K562 (cell line): ENCODE results near the gene NTRK1. TPM values are rescaled to one million over a fixed set of nuclear protein-coding genes. Genes with fewer than 3 reads are reported as not detected.
A peak's percentile ranks its signal among the peaks of the same experiment; 100 is the strongest.

Experiments
- ARHGAP35 ChIP-seq: fragments of 450-650 bp; IDR thresholded peaks from 2 replicates; pipeline ENCODE4 v1.6.1; 2018; ENCODE audit not compliant: partially characterized antibody
- CEBPZ ChIP-seq: fragments of 150-350 bp; IDR thresholded peaks from 2 replicates; pipeline ENCODE4 v1.6.1; 2014; ENCODE audit warnings: low read depth, mild to moderate bottlenecking, low read length, borderline replicate concordance
- CHD1 ChIP-seq: fragments of 200-600 bp; sonication (generic); IDR thresholded peaks from one replicate; pipeline ENCODE4 v1.6.1; 2012; ENCODE audit warnings: mild to moderate bottlenecking, moderate library complexity, low read length, inconsistent platforms
- COPS2 ChIP-seq: fragments of 450-650 bp; conservative IDR thresholded peaks from 2 replicates; pipeline ENCODE4 v1.6.1; 2016; ENCODE audit warnings: mild to moderate bottlenecking, moderate library complexity
- HNRNPH1 ChIP-seq: fragments of 200-400 bp; formaldehyde crosslinking; optimal IDR thresholded peaks from 2 replicates; pipeline ENCODE3; 2017; ENCODE audit warnings: low read depth, mild to moderate bottlenecking, low read length, moderate library complexity
- KDM5B ChIP-seq: fragments of 200-600 bp; sonication (generic); IDR thresholded peaks from 2 replicates; pipeline ENCODE4 v1.6.1; 2012; ENCODE audit warnings: low read depth, mild to moderate bottlenecking, moderate library complexity, low read length, control low read depth, inconsistent platforms; ENCODE audit not compliant: insufficient replicate concordance
- MAFF ChIP-seq: IDR thresholded peaks from 2 replicates; pipeline ENCODE4 v1.6.1; 2012; ENCODE audit warnings: low read length, improper control_type of control experiment
- POLR2G ChIP-seq: fragments of 200-400 bp; formaldehyde crosslinking; IDR thresholded peaks from 2 replicates; pipeline ENCODE4 v1.6.1; 2017; ENCODE audit warnings: low read depth, mild to moderate bottlenecking, antibody characterized with exemption, low read length, moderate library complexity
- PTTG1 ChIP-seq: fragments of 450-650 bp; IDR thresholded peaks from 2 replicates; pipeline ENCODE4 v1.6.1; 2016; ENCODE audit warnings: low read depth, mild to moderate bottlenecking, missing genetic modification characterization, missing compliant biosample characterization
- RCOR1 ChIP-seq, 2 experiments: IDR thresholded peaks; 2 replicates each; pipeline ENCODE4 v1.6.1; 2012; ENCODE audit warnings: low read depth in 2 of 2, low read length in 2 of 2, borderline replicate concordance in 1 of 2, improper control_type of control experiment in 1 of 2
- RNF219 ChIP-seq: fragments of 250-450 bp; sonication (Bioruptor Pico); IDR thresholded peaks from 2 replicates; pipeline ENCODE4 v1.5.0; 2022; ENCODE audit warnings: mild to moderate bottlenecking
- SRSF9 ChIP-seq: fragments of 200-400 bp; formaldehyde crosslinking; IDR thresholded peaks from 2 replicates; pipeline ENCODE4 v1.6.1; 2017; ENCODE audit warnings: low read depth, low read length, borderline replicate concordance
- YY1 ChIP-seq, 3 experiments: IDR thresholded peaks; 2 replicates each; pipeline ENCODE4 v1.6.1; 2011; ENCODE audit warnings: low read length in 2 of 3, mild to moderate bottlenecking in 2 of 3, moderate library complexity in 2 of 3, borderline replicate concordance in 1 of 3, control low read depth in 1 of 3, low read depth in 1 of 3; ENCODE audit not compliant: insufficient read depth in 3 of 3, insufficient replicate concordance in 2 of 3, control insufficient read depth in 1 of 3, insufficient read length in 1 of 3; ENCODE audit errors: extremely low read depth in 1 of 3
- ZNF354B ChIP-seq: fragments of 250-450 bp; sonication (Bioruptor Pico); IDR thresholded peaks from 2 replicates; pipeline ENCODE4 v1.4.0; 2020
- polyA plus RNA-seq, 8 experiments: library from polyadenylated mRNA; depleted of rRNA in 4 of 8; stranded (reverse) in 5 of 8; unstranded in 3 of 8; fragments of >200 nt; fragmentation: Nextera tagmentation in 2 of 8; fragmentation: Illumina TruSeq in 1 of 8; extraction: Ambion mirVana in 2 of 8; extraction: Trizol in 1 of 8; gene quantifications; 2 replicates each; pipeline versions ENCODE4 v1.2.1 to v1.2.3, GENCODE V29; 2011 to 2014; ENCODE audit warnings: inconsistent platforms in 1 of 8, missing spikeins in 1 of 8
- total RNA-seq, 7 experiments: library from RNA; depleted of rRNA in 6 of 7; stranded (reverse); fragments of >200 nt in 6 of 7; fragmentation: Illumina TruSeq in 2 of 7; extraction: Trizol in 2 of 7; gene quantifications; 2 replicates each; pipeline versions ENCODE4 v1.2.1 to v1.2.3, GENCODE V29; 2011 to 2021; ENCODE audit warnings: low replicate concordance in 1 of 7
- TF ChIP-seq, protein P1 (sequence below): fragments of 250-450 bp; sonication (Bioruptor Pico); IDR thresholded peaks from 2 replicates; pipeline ENCODE4 v1.8.0; 2022; ENCODE audit warnings: inconsistent platforms
- TF ChIP-seq, protein P2 (sequence below), 2 experiments: fragments of 450-650 bp in 1 of 2; sonication (generic) in 1 of 2; formaldehyde crosslinking in 1 of 2; IDR thresholded peaks in 1 of 2; conservative IDR thresholded peaks in 1 of 2; 2 replicates each; pipeline versions ENCODE4 v1.6.1 to v1.8.1; 2016 to 2023; ENCODE audit warnings: mild to moderate bottlenecking in 2 of 2, moderate library complexity in 2 of 2, inconsistent platforms in 1 of 2, missing genetic modification reagents in 1 of 2

The NTRK1 gene
- total and polyA plus RNA-seq, 9 of the 15 experiments (the other 6 are each of a cell fraction or from before 2014, with no cell fraction given) = 0.46 to 30.0 (median 7.9) TPM

- TF ChIP-seq RNF219 (no peak), CHD1 (no peak), COPS2 (no peak), ARHGAP35 (no peak), KDM5B (peak; percentile 5), HNRNPH1 (no peak), POLR2G (no peak), CEBPZ (no peak), RCOR1 (IDR thresholded peaks at IDR 0.05; ENCODE audit: borderline replicate concordance in 1 of 2, low read depth in 2 of 2, low read length in 2 of 2) (peak in 1 of 2 experiments; percentile 13; a peak in 1 of 4 replicates), MAFF (no peak), SRSF9 (no peak), YY1 (IDR thresholded peaks at IDR 0.05; ENCODE audit: borderline replicate concordance in 1 of 3, control insufficient read depth in 1 of 3, extremely low read depth in 1 of 3, insufficient read depth in 3 of 3, insufficient read length in 1 of 3, insufficient replicate concordance in 2 of 3, low read depth in 1 of 3, low read length in 2 of 3) (no peak), ZNF354B (CRISPR knock-in tag) (no peak), PTTG1 (no peak)
- TF ChIP-seq, protein P1, sequence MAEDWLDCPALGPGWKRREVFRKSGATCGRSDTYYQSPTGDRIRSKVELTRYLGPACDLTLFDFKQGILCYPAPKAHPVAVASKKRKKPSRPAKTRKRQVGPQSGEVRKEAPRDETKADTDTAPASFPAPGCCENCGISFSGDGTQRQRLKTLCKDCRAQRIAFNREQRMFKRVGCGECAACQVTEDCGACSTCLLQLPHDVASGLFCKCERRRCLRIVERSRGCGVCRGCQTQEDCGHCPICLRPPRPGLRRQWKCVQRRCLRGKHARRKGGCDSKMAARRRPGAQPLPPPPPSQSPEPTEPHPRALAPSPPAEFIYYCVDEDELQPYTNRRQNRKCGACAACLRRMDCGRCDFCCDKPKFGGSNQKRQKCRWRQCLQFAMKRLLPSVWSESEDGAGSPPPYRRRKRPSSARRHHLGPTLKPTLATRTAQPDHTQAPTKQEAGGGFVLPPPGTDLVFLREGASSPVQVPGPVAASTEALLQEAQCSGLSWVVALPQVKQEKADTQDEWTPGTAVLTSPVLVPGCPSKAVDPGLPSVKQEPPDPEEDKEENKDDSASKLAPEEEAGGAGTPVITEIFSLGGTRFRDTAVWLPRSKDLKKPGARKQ (CRISPR knock-in tag) = no peak
- TF ChIP-seq, protein P2, sequence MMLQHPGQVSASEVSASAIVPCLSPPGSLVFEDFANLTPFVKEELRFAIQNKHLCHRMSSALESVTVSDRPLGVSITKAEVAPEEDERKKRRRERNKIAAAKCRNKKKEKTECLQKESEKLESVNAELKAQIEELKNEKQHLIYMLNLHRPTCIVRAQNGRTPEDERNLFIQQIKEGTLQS (IDR thresholded peaks at IDR 0.05) = no peak
- TF ChIP-seq, protein P2 (CRISPR knock-in tag; conservative IDR thresholded peaks at IDR 0.05) = no peak
Measured at GRCh38 chr1:156866249-156866909, 5.7 kb downstream of the NTRK1 start (continued).
